Sigmoid colon (tissue), 4 donors: Measurements from ENCODE around the gene MIB2.

Source experiments
- CTCF ChIP-seq, 4 experiments: fragments of 450-650 bp in 3 of 4; fragments of 200-600 bp in 1 of 4; IDR thresholded peaks; one replicate each; pipeline ENCODE4 v1.5.1; 2016 to 2019; ENCODE audit warnings: antibody characterized with exemption in 4 of 4, mild to moderate bottlenecking in 3 of 4, moderate library complexity in 2 of 4
- EP300 ChIP-seq, 4 donors: sonication (generic); formaldehyde crosslinking; IDR thresholded peaks; one replicate each; pipeline ENCODE4 v1.6.1; 2017; ENCODE audit warnings: antibody characterized with exemption in 4 of 4
- POLR2A ChIP-seq, 2 donors: fragments of 450-650 bp; IDR thresholded peaks; one replicate each; pipeline ENCODE4 v1.6.1; 2016; ENCODE audit warnings: antibody characterized with exemption in 2 of 2, mild to moderate bottlenecking in 2 of 2, moderate library complexity in 2 of 2
- POLR2AphosphoS5 ChIP-seq, 4 donors: sonication (generic); formaldehyde crosslinking; IDR thresholded peaks; one replicate each; pipeline ENCODE4 v1.6.1; 2017; ENCODE audit warnings: antibody characterized with exemption in 4 of 4

DNA sequence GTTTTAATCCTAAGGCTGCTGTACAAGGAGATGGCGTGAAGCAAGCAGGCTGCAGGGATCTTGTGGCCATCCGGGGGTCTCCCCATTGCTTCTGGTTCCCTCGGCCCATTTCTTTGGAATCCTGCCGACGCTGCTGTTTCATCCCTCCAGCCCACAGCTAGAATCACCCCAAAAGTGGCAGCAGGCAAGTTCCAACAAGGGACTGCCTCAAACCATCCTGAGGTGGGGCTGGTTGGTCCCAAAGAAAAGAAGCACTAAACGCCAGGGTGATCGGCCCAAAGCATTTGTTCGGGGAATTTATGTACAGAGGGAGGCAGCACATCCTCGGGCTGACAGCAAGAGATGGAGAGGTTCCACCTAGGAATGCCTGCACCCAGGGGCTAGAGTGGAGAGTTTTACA, 4.5 kb upstream of the MIB2 start:
- TF ChIP-seq POLR2AphosphoS5 (IDR thresholded peaks at IDR 0.05) (no peak), CTCF (IDR thresholded peaks at IDR 0.05) (no peak), POLR2A (IDR thresholded peaks at IDR 0.05) (no peak), EP300 (IDR thresholded peaks at IDR 0.05) (no peak)
